Esophagus muscularis mucosa (tissue), 3 donors: ENCODE results near the gene WDR64.

Source experiments
- POLR2A ChIP-seq: fragments of 450-650 bp; IDR thresholded peaks from one replicate; pipeline ENCODE4 v1.6.1; 2017; ENCODE audit warnings: antibody characterized with exemption, moderate library complexity, mild to moderate bottlenecking, low read depth
- TF ChIP-seq, protein P1 (sequence below), 3 experiments: fragments of 200-600 bp in 2 of 3; fragments of 450-650 bp in 1 of 3; sonication (generic) in 2 of 3; IDR thresholded peaks; one replicate each; pipeline ENCODE4 v1.5.1; 2017 to 2019; ENCODE audit warnings: antibody characterized with exemption in 3 of 3, mild to moderate bottlenecking in 2 of 3, moderate library complexity in 1 of 3

GRCh38 chr1:241734533-241734932 is 82.5 kb downstream of the WDR64 start:
- TF ChIP-seq POLR2A: no peak
- TF ChIP-seq, protein P1, sequence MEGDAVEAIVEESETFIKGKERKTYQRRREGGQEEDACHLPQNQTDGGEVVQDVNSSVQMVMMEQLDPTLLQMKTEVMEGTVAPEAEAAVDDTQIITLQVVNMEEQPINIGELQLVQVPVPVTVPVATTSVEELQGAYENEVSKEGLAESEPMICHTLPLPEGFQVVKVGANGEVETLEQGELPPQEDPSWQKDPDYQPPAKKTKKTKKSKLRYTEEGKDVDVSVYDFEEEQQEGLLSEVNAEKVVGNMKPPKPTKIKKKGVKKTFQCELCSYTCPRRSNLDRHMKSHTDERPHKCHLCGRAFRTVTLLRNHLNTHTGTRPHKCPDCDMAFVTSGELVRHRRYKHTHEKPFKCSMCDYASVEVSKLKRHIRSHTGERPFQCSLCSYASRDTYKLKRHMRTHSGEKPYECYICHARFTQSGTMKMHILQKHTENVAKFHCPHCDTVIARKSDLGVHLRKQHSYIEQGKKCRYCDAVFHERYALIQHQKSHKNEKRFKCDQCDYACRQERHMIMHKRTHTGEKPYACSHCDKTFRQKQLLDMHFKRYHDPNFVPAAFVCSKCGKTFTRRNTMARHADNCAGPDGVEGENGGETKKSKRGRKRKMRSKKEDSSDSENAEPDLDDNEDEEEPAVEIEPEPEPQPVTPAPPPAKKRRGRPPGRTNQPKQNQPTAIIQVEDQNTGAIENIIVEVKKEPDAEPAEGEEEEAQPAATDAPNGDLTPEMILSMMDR (IDR thresholded peaks at IDR 0.05): no peak
